GM21515 (cell line): ENCODE results near the gene DDOST.
"Not testable (repeated sequence)": the region's sequence is repeated elsewhere in the genome, so short reads cannot be mapped to it uniquely, and the experiment has no call there.

Experiments
- ATAC-seq: cut with Tn5 transposase; IDR thresholded peaks from one replicate; pipeline ENCODE4 v1.9.1; 2021; ENCODE audit not compliant: unreplicated experiment

DDOST gene

GRCh38 chr1:20626524-20626923 lies 34.6 kb downstream of the DDOST start:
- no peak for ATAC-seq

GRCh38 chr1:20626098-20626427 lies 35.1 kb downstream of the DDOST start:
- no peak for ATAC-seq

GRCh38 chr1:20625176-20626097 lies 35.7 kb downstream of the DDOST start:
- ATAC-seq: no peak

- ATAC-seq: no peak
Observed at GRCh38 chr1:20624709-20625108, 36.5 kb downstream of the DDOST start.

GRCh38 chr1:20621012-20621411 lies 40.2 kb downstream of the DDOST start:
- ATAC-seq: no peak

- no peak for ATAC-seq
Observed at GRCh38 chr1:20619999-20620398, 41.2 kb downstream of the DDOST start.

GRCh38 chr1:20618550-20618949 lies 42.6 kb downstream of the DDOST start:
- ATAC-seq: no peak

- ATAC-seq: no peak
Observed at GRCh38 chr1:20616847-20617487, 44.2 kb downstream of the DDOST start.

GRCh38 chr1:20615946-20616846 lies 45.0 kb downstream of the DDOST start:
- no peak for ATAC-seq

- ATAC-seq: no peak
Observed at GRCh38 chr1:20614131-20614579, 47.0 kb downstream of the DDOST start.

- no peak for ATAC-seq
Observed at GRCh38 chr1:20612221-20612746, 48.9 kb downstream of the DDOST start.

- no peak for ATAC-seq
Observed at GRCh38 chr1:20611652-20612051, 49.5 kb downstream of the DDOST start.

- ATAC-seq: no peak
Observed at GRCh38 chr1:20610970-20611369, 50.2 kb downstream of the DDOST start.

- no peak for ATAC-seq
Observed at GRCh38 chr1:20609541-20609940, 51.6 kb downstream of the DDOST start.

GRCh38 chr1:20606801-20607570 lies 54.2 kb downstream of the DDOST start:
- not testable (repeated sequence) for ATAC-seq

- ATAC-seq: no peak
Observed at GRCh38 chr1:20604678-20605077, 56.5 kb downstream of the DDOST start.

- ATAC-seq: no peak
Observed at GRCh38 chr1:20603504-20604464, 57.4 kb downstream of the DDOST start.

GRCh38 chr1:20602851-20603450 lies 58.2 kb downstream of the DDOST start:
- no peak for ATAC-seq
